Endothelial cell of umbilical vein (primary cell): ENCODE measurements around the gene TRAP1.

ENCODE experiments used
- CTCF ChIP-seq, 2 donors: IDR thresholded peaks; 1 replicate in 1 of 2; 2 replicates in 1 of 2; pipeline ENCODE4 v1.5.1; 2011; ENCODE audit warnings: low read length in 2 of 2, mild to moderate bottlenecking in 2 of 2, moderate library complexity in 2 of 2, control low read depth in 1 of 2, inconsistent platforms in 1 of 2, low read depth in 1 of 2; ENCODE audit not compliant: insufficient read depth in 1 of 2; ENCODE audit errors: extremely low read depth in 1 of 2
- EZH2 ChIP-seq: IDR thresholded peaks from 2 replicates; pipeline ENCODE4 v1.6.1; 2012; ENCODE audit warnings: borderline replicate concordance, low read depth, mild to moderate bottlenecking, moderate library complexity, low read length, inconsistent platforms; ENCODE audit not compliant: severe bottlenecking
- FOS ChIP-seq: IDR thresholded peaks from 2 replicates; pipeline ENCODE4 v1.6.1; 2011; ENCODE audit warnings: mild to moderate bottlenecking, low read length, moderate library complexity, borderline replicate concordance; ENCODE audit not compliant: insufficient read depth
- GATA2 ChIP-seq: IDR thresholded peaks from 2 replicates; pipeline ENCODE4 v1.7.0; 2011; ENCODE audit warnings: low read depth, mild to moderate bottlenecking, moderate library complexity, mixed read lengths, low read length; ENCODE audit not compliant: insufficient read length, insufficient read depth
- JUN ChIP-seq: IDR thresholded peaks from 2 replicates; pipeline ENCODE4 v1.6.1; 2011; ENCODE audit warnings: borderline replicate concordance, low read depth; ENCODE audit not compliant: insufficient read length, insufficient read depth
- MAX ChIP-seq: IDR thresholded peaks from 2 replicates; pipeline ENCODE4 v1.6.1; 2011; ENCODE audit not compliant: insufficient read depth, insufficient read length
- MYC ChIP-seq: IDR thresholded peaks from one replicate; pipeline ENCODE4 v1.6.1; 2011; ENCODE audit warnings: mild to moderate bottlenecking, low read depth, low read length
- POLR2A ChIP-seq: IDR thresholded peaks from 2 replicates; pipeline ENCODE4 v1.6.1; 2012; ENCODE audit warnings: low read depth, mild to moderate bottlenecking, control low read depth, low read length
- POLR2AphosphoS5 ChIP-seq: IDR thresholded peaks from 2 replicates; pipeline ENCODE4 v1.6.1; 2012; ENCODE audit warnings: low read depth, mild to moderate bottlenecking, control low read depth, low read length, moderate library complexity; ENCODE audit not compliant: insufficient read depth

GRCh38 chr16:3766177-3766576 is 48.9 kb upstream of the TRAP1 start:
- TF ChIP-seq POLR2A, result no peak
- TF ChIP-seq CTCF (IDR thresholded peaks at IDR 0.05; ENCODE audit: extremely low read depth in 1 of 2, insufficient read depth in 1 of 2, low read depth in 1 of 2, low read length in 2 of 2), result no peak
- TF ChIP-seq FOS, result no peak
- no peak for TF ChIP-seq POLR2AphosphoS5
- no peak for TF ChIP-seq EZH2
- TF ChIP-seq MAX, result no peak
- no peak for TF ChIP-seq JUN
- TF ChIP-seq GATA2, result no peak
- no peak for TF ChIP-seq MYC
